ENCODE data around the gene PLPPR4. TPM values are rescaled to one million over a fixed set of nuclear protein-coding genes. Genes with fewer than 3 reads are reported as not detected.
A peak's percentile ranks its signal among the peaks of the same experiment; 100 is the strongest.

The PLPPR4 gene
- 0.09 and 0.46 TPM in 2 replicates for total RNA-seq (ENCODE audit: low replicate concordance)

- DNase-seq (ENCODE audit: low spot score) = peak; percentile 87
- Histone ChIP-seq H3F3A (ENCODE audit: low read depth) (no peaks in the 10 kb centered on the region), H2AFZ (replicated peaks) (peak within 1 kb of the TSS; percentile 98), H4K20me1 (ENCODE audit: low read depth) (no peaks in the 10 kb centered on the region), H3K4me1 (no peaks in the 10 kb centered on the region), H3K9me3 (ENCODE audit: low read depth) (no peaks in the 10 kb centered on the region), H3K27me3 (peaks cover 45% of the 10 kb centered on the region), H3K4me3 (peak within 1 kb of the TSS; percentile 60), H3K9ac (no peak within 1 kb of the TSS), H3K36me3 (no peaks in the 10 kb centered on the region), H3K4me2 (peak within 1 kb of the TSS; percentile 79), H3K79me2 (ENCODE audit: low read depth) (no peaks in the 10 kb centered on the region), H3K27ac (no peak within 1 kb of the TSS)
- Mint-ChIP-seq H3K4me3 (peak within 1 kb of the TSS; percentile 89), H3K27me3 (ENCODE audit: insufficient read depth, low read depth) (peaks cover 14% of the 10 kb centered on the region), H3K9me3 (no peaks in the 10 kb centered on the region), H3K4me1 (peaks cover 5% of the 10 kb centered on the region), H3K27ac (no peak within 1 kb of the TSS), H3K36me3 (no peaks in the 10 kb centered on the region)
- TF ChIP-seq EZH2phosphoT487 (IDR thresholded peaks at IDR 0.05) (no peak), EZH2 (IDR thresholded peaks at IDR 0.05) (peak; percentile 65), CTCF (IDR thresholded peaks at IDR 0.05) (peak; percentile 17)
These were observed at the start of gene PLPPR4 for GRCh38 chr1:99264201-99265021. Gene PLPPR4, plus strand, starts transcription at chr1:99264492. Its CDS starts 102 bp downstream, at chr1:99264594.

- H3K4me3 Mint-ChIP-seq = no peak overlapping the region
- Histone ChIP-seq H3K79me2 (ENCODE audit: low read depth) (no peaks in the 10 kb centered on the region), H3K4me1 (no peaks in the 10 kb centered on the region), H2AFZ (replicated peaks) (no peak overlapping the region), H3K27me3 (no peaks in the 10 kb centered on the region), H3F3A (ENCODE audit: low read depth) (no peaks in the 10 kb centered on the region), H3K9ac (no peak overlapping the region), H3K9me3 (ENCODE audit: low read depth) (no peaks in the 10 kb centered on the region), H3K27ac (no peak overlapping the region), H3K4me2 (no peak overlapping the region), H3K4me3 (no peak overlapping the region), H3K36me3 (no peaks in the 10 kb centered on the region), H4K20me1 (ENCODE audit: low read depth) (no peaks in the 10 kb centered on the region)
- H3K9me3 Mint-ChIP-seq = peaks cover 11% of the 10 kb centered on the region
- no peak overlapping the region for H3K27ac Mint-ChIP-seq
- H3K4me1 Mint-ChIP-seq = no peaks in the 10 kb centered on the region
- no peak for DNase-seq (ENCODE audit: low spot score)
- no peaks in the 10 kb centered on the region for H3K36me3 Mint-ChIP-seq
- TF ChIP-seq EZH2 (IDR thresholded peaks at IDR 0.05) (no peak), CTCF (IDR thresholded peaks at IDR 0.05) (no peak), EZH2phosphoT487 (IDR thresholded peaks at IDR 0.05) (no peak)
- H3K27me3 Mint-ChIP-seq (ENCODE audit: insufficient read depth, low read depth) = no peaks in the 10 kb centered on the region
These were observed 47.3 kb upstream of the PLPPR4 start for GRCh38 chr1:99216956-99217355.

GRCh38 chr1:99217599-99217998 is 46.7 kb upstream of the PLPPR4 start:
- Mint-ChIP-seq H3K27me3 (ENCODE audit: insufficient read depth, low read depth) (no peaks in the 10 kb centered on the region), H3K4me1 (no peaks in the 10 kb centered on the region), H3K9me3 (peaks cover 11% of the 10 kb centered on the region), H3K27ac (no peak overlapping the region), H3K36me3 (no peaks in the 10 kb centered on the region), H3K4me3 (no peak overlapping the region)
- H3K9me3 ChIP-seq (ENCODE audit: low read depth) = no peaks in the 10 kb centered on the region
- H3K4me3 ChIP-seq = no peak overlapping the region
- DNase-seq (ENCODE audit: low spot score) = no peak
- TF ChIP-seq CTCF (IDR thresholded peaks at IDR 0.05) (no peak), EZH2 (IDR thresholded peaks at IDR 0.05) (no peak), EZH2phosphoT487 (IDR thresholded peaks at IDR 0.05) (no peak)
- H2AFZ ChIP-seq (replicated peaks) = no peak overlapping the region
- no peak overlapping the region for H3K9ac ChIP-seq
- no peaks in the 10 kb centered on the region for H3K4me1 ChIP-seq
- no peak overlapping the region for H3K27ac ChIP-seq
- no peaks in the 10 kb centered on the region for H3K27me3 ChIP-seq
- H3K36me3 ChIP-seq = no peaks in the 10 kb centered on the region
- no peaks in the 10 kb centered on the region for H4K20me1 ChIP-seq (ENCODE audit: low read depth)
- no peaks in the 10 kb centered on the region for H3F3A ChIP-seq (ENCODE audit: low read depth)
- H3K79me2 ChIP-seq (ENCODE audit: low read depth) = no peaks in the 10 kb centered on the region
- no peak overlapping the region for H3K4me2 ChIP-seq
